ENCODE data around the gene ZFYVE28.

The ZFYVE28 gene

DNA sequence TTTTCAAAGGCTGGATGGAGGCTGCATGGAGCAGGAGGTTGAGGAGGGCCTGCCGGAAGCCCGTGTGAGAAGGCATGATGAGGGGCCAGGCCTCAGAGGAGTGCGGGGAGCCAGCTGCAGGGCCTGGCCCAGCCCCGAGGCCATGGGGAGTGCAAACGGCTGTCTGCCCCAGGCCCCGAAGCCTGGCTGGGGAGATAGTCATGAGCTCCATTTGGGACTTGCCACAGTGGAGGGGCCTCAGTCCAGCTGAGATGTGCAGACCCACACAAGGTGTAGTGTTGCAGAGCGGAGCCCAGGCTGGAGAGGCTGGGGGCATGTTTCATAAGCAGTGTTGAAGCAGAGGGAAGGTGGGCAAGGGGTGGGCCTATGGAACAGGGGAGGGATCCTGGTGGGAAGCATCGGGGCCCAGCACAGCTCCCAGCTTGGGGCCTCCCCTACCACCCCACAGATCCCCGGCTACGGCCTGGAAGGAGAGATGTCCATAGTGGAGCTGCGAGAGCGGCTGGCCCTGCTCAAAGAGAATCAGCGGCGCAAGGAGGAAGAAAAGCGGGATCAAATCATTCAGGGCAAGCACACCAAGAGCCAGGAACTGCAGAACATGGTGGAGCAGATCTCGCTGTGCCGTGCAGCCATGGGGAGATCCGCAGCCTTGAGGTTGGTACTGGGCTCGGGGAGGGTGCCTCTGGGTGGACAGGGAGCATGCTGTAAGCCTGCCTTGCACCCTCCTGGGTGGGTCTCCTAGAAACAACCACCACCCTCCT, 41.3 kb upstream of the ZFYVE28 start:
- in situ Hi-C loops (cut with HindIII; ENCODE audit: low sequenced_read_pairs), result no loop called here
- TF ChIP-seq, protein P1, sequence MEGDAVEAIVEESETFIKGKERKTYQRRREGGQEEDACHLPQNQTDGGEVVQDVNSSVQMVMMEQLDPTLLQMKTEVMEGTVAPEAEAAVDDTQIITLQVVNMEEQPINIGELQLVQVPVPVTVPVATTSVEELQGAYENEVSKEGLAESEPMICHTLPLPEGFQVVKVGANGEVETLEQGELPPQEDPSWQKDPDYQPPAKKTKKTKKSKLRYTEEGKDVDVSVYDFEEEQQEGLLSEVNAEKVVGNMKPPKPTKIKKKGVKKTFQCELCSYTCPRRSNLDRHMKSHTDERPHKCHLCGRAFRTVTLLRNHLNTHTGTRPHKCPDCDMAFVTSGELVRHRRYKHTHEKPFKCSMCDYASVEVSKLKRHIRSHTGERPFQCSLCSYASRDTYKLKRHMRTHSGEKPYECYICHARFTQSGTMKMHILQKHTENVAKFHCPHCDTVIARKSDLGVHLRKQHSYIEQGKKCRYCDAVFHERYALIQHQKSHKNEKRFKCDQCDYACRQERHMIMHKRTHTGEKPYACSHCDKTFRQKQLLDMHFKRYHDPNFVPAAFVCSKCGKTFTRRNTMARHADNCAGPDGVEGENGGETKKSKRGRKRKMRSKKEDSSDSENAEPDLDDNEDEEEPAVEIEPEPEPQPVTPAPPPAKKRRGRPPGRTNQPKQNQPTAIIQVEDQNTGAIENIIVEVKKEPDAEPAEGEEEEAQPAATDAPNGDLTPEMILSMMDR (IDR thresholded peaks at IDR 0.05; ENCODE audit: low read depth, low read length), result no peak
- no peak overlapping the region for H3K4me3 ChIP-seq (ENCODE audit: low read depth, low read length)
- DNase-seq (ENCODE audit: low read depth, low spot score), result no peak

DNA sequence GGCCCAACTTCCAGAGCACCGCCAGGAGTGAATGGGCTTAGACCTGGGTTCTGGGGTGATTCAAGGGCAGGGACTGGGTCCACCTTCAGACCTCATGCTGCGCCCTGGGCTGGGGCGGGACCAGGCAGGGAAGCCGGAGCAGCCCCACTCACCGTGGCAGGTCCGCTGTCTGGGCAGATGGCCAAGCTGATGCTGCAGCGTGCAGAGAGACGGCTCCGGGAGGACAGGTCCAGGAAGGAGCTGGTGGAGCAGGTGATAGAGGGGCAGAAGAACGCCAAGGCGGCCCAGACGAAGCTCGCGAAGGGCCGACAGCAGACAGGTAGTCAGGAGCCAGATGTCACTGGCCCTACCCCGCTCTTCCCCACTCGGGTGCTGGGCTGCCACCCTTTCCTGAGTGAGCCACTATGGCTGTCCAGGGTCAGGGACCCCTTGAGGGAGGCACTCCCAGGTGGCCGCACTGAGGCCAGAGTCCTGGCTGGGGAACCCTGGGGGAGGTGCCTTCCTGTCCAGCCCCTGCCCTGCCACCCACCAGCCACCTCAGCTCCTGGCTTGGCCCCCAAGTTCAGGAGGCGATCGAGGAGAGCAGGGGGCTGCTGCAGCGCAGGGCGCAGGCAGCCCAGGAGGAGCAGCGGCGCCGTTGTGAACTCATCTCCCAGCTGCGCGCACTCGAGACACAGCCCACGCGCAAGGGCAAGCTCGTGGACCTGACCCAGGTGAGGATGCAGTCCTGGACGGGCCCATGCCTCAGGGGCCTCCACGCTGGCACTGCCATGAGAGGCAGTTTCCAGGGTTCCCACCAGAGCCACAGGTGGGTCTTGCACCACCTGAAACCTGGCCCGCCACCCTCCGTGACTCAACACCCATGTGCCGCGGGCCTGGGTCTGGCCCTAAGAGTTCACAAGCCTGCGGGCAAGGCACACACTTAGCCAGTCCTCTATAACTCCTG, 40.4 kb upstream of the ZFYVE28 start:
- no peak overlapping the region for H3K4me3 ChIP-seq (ENCODE audit: low read depth, low read length)
- no peak for DNase-seq (ENCODE audit: low read depth, low spot score)
- TF ChIP-seq, protein P1 (IDR thresholded peaks at IDR 0.05; ENCODE audit: low read depth, low read length), result no peak
- in situ Hi-C loops (cut with HindIII; ENCODE audit: low sequenced_read_pairs), result no loop called here

DNA sequence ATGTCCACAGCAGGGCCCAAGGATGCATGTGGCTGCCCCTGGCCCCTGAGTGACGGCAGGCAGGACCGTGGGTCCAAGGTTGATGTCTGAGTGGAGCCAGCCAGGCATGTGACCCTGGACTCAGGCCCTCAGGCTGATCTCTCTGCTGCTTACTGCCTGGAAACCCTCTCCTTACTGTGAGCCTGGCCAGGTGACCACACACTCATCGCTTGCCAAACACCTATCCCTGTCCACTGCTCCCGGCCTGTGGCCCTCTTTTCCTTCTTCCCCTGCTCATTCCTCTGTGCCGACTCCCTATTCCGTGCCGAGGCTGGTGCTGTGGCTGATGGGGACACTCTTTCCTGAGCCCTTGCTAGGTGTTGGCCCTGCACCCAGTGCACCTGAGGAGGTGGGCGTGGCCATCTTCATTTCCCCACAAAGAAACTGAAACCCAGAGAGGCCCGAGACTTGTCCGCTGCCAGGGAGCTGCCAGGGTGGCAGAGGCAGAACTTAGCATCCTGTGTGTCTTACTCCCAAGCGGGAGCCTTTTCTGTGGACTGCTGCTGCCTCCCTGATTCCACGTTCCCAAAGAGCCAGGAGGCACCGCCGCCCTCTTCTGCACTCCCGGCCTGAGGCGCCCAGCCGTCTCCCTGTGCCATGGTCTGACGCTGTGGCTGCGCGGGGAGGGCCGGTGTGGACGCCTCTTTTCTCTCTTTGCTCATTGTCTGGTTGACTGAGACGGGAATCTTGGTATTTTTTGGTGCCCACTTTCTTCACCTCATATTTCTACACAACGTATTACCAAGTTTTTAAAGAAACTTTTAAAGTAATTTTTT, 39.2 kb upstream of the ZFYVE28 start:
- DNase-seq (ENCODE audit: low read depth, low spot score), result no peak
- in situ Hi-C loops (cut with HindIII; ENCODE audit: low sequenced_read_pairs), result no loop called here
- TF ChIP-seq, protein P1 (IDR thresholded peaks at IDR 0.05; ENCODE audit: low read depth, low read length), result no peak
- H3K4me3 ChIP-seq (ENCODE audit: low read depth, low read length), result no peak overlapping the region

DNA sequence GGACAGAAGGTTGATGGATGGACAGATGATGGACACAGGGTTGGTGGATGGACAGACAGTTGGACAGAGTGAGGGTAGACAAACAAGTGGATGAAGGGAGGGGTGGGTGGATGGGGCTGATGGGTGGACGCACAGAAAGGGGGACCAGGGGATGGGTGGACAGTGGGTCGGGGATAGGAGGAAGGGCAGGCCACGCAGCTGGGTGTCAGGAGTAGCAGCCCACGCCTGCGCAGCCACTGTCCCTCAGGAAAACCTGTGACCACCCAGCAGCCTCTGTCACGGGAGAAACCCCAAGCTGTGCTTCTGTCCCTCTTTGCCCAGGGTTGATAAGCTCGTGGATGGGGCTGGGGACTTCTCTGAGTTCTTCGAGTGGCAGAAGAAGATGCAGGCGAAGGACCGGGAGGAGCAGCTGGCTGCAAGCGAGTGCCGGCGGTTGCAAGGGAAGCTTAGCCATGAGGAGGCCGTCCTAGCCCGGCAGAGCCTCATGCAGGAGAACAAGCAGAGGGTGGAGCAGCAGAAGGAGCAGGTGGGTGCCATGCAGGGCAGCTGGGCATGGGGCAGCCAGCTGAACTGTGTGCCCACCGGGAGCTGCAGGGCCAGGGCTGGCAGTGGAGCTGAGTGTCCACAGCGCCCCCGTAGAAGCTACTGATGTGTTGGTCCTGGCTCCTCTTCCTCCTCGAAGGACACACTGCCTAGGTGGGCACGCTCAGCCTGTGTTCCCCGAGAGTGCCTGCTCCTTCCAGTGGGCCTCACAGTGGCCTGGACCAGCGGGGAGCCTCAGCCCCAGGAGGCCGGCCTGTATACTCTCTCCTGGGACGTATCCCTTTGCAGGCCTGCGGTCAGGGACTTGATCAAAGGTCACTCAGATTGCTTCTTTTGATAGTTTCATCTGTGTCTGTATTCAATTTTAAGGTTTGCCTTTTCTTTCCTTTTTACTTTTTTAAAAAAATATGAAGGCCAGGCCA, 33.7 kb upstream of the ZFYVE28 start:
- TF ChIP-seq, protein P1 (IDR thresholded peaks at IDR 0.05; ENCODE audit: low read depth, low read length), result no peak
- DNase-seq (ENCODE audit: low read depth, low spot score), result no peak
- no peak overlapping the region for H3K4me3 ChIP-seq (ENCODE audit: low read depth, low read length)
- in situ Hi-C loops (cut with HindIII; ENCODE audit: low sequenced_read_pairs), result no loop called here

DNA sequence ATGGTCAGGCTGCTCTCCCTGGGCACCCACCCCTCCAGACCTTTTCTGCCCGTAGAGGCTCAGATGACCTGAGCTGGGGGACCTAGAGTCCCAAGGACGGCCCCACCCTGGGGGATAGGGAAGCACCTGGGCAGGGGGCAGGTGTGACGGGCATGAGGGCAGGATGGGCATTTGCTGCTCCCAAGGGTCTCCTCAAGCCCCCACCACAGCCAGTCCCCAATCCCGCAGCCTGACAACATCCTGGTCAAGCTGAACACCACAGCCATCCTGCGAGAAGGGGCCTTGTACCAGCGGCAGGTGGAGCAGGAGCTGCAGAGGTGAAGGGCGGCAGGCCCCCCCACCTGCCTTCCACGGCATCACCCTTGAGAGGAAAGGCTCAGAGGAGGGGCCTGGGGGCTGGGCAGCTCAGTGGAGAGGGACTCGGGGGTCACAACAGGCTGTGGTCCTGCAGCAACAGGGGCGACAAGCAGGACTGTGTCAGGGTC, 32.6 kb upstream of the ZFYVE28 start:
- in situ Hi-C loops (cut with HindIII; ENCODE audit: low sequenced_read_pairs), result no loop called here
- H3K4me3 ChIP-seq (ENCODE audit: low read depth, low read length), result no peak overlapping the region
- TF ChIP-seq, protein P1 (IDR thresholded peaks at IDR 0.05; ENCODE audit: low read depth, low read length), result no peak
- DNase-seq (ENCODE audit: low read depth, low spot score), result no peak
